Gastrocnemius medialis (tissue), 4 donors: ENCODE results near the gene SFRP4. TPM values are rescaled to one million over a fixed set of nuclear protein-coding genes. Genes with fewer than 3 reads are reported as not detected.
A peak's percentile ranks its signal among the peaks of the same experiment; 100 is the strongest.

ENCODE experiments used
- ATAC-seq, 2 donors: fragments of 150-250 bp; one replicate each; pipeline ENCODE4 v1.9.1; 2016
- DNase-seq, 2 donors: peaks; one replicate each; pipeline ENCODE4 v3.0.0-alpha.2; 2019
- H3K27ac ChIP-seq, 4 donors: fragments of 200-600 bp; sonication (generic); 1 replicate in 1 of 4; 2 replicates in 3 of 4; pipeline ENCODE4 v1.5.1; 2016 to 2018; ENCODE audit warnings: mild to moderate bottlenecking in 2 of 4, moderate library complexity in 1 of 4
- H3K27me3 ChIP-seq, 3 donors: fragments of 200-600 bp; sonication (generic) in 2 of 3; 1 replicate in 1 of 3; 2 replicates in 2 of 3; pipeline versions ENCODE4 v1.5.1 to v1.6.0; 2016 to 2019; ENCODE audit warnings: mild to moderate bottlenecking in 1 of 3, moderate library complexity in 1 of 3
- H3K36me3 ChIP-seq, 2 donors: fragments of 200-600 bp; sonication (generic) in 1 of 2; one replicate each; pipeline ENCODE4 v1.5.1; 2017 to 2018
- H3K4me1 ChIP-seq, 2 donors: fragments of 200-600 bp; sonication (generic) in 1 of 2; one replicate each; pipeline ENCODE4 v1.5.1; 2016 to 2017; ENCODE audit warnings: mild to moderate bottlenecking in 2 of 2
- H3K4me3 ChIP-seq, 4 donors: fragments of 200-600 bp; sonication (generic) in 3 of 4; 1 replicate in 1 of 4; 2 replicates in 3 of 4; pipeline ENCODE4 v1.5.1; 2016 to 2019; ENCODE audit warnings: mild to moderate bottlenecking in 2 of 4
- H3K9me3 ChIP-seq, 3 donors: fragments of 200-600 bp; sonication (generic) in 2 of 3; 1 replicate in 1 of 3; 2 replicates in 2 of 3; pipeline ENCODE4 v1.5.1; 2016 to 2019
- POLR2A ChIP-seq, 2 donors: fragments of 450-650 bp; IDR thresholded peaks; one replicate each; pipeline ENCODE4 v1.6.1; 2017; ENCODE audit warnings: antibody characterized with exemption in 2 of 2, mild to moderate bottlenecking in 2 of 2, moderate library complexity in 2 of 2
- in situ Hi-C, 4 donors: fragments of 200-750 bp; cut with MboI; loops; one replicate each; pipeline versions ENCODE4 v1.15.0 to v1.8.0; 2017; ENCODE audit warnings: low sequenced_read_pairs in 4 of 4
- intact Hi-C: fragments of 100-400 bp; cut with DNase I; formaldehyde crosslinking; loops from one replicate; pipeline ENCODE4 v1.15.1; 2023; ENCODE audit warnings: low total_unique reads
- total RNA-seq, 4 donors: library from RNA; depleted of rRNA; stranded (reverse); fragments of >200 nt; gene quantifications; one replicate each; pipeline versions ENCODE4 v1.1.0 to v1.2.3, GENCODE V29; 2016
- TF ChIP-seq, protein P1 (sequence below), 5 experiments: fragments of 450-650 bp in 3 of 5; fragments of 200-600 bp in 2 of 5; sonication (generic) in 2 of 5; IDR thresholded peaks in 4 of 5; conservative IDR thresholded peaks in 1 of 5; 1 replicate in 4 of 5; 2 replicates in 1 of 5; pipeline ENCODE4 v1.5.1; 2016 to 2019; ENCODE audit warnings: antibody characterized with exemption in 5 of 5, mild to moderate bottlenecking in 3 of 5, moderate library complexity in 3 of 5

Gene SFRP4
- total RNA-seq, 4 donors from 2014 or later = 0.24 to 0.98 (median 0.71) TPM; not detected in 1

DNA sequence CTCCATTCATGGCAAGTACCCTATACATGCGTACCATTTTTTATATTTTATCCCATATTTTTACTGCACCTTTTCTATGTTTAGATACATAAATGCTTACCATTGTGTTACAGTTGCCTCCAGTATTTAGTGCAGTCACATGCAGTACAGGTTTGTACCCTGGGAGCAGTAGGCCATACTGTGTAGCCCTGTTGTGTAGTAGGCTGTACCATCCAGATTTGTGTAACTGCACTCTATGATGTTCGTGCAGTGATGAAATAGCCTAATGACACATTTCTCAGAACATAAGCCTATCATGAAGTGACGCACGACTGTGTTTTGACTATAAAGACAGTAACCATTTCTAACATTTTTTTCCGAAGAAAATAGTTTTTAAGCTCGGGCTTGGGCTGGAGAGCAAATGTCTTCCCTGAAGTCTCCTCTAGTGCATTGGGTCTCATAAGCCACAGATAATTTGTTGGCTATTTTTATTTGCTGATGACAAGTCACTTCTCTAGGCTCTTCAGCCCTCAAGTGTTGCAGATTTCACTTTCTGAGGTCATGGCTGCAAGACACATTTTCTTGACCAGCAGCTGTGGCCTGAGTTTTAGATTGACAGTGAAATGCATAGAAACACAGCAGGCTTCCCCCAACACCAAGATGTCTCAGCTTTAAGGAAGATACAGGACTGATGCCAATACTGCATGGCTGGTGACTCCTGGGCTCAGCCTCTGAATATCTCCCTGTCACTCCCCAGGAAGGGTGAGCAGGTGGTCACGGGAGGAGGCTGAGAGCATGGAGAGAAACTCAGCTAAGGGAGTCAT, 30.7 kb upstream of the SFRP4 start:
- Histone ChIP-seq H3K4me1 (peaks cover 38 to 39% of the 10 kb centered on the region in 2 donors), H3K4me3 (no peak overlapping the region), H3K36me3 (peaks cover 0 to 8% of the 10 kb centered on the region in 2 donors), H3K9me3 (no peaks in the 10 kb centered on the region), H3K27ac (peak overlapping the region in 1 of 4 donors; percentile 29), H3K27me3 (no peaks in the 10 kb centered on the region)
- in situ Hi-C loops (no loop called here), intact Hi-C loops (no loop called here)
- DNase-seq (no peak), ATAC-seq (no peak)
- TF ChIP-seq POLR2A (IDR thresholded peaks at IDR 0.05) = no peak
- TF ChIP-seq, protein P1, sequence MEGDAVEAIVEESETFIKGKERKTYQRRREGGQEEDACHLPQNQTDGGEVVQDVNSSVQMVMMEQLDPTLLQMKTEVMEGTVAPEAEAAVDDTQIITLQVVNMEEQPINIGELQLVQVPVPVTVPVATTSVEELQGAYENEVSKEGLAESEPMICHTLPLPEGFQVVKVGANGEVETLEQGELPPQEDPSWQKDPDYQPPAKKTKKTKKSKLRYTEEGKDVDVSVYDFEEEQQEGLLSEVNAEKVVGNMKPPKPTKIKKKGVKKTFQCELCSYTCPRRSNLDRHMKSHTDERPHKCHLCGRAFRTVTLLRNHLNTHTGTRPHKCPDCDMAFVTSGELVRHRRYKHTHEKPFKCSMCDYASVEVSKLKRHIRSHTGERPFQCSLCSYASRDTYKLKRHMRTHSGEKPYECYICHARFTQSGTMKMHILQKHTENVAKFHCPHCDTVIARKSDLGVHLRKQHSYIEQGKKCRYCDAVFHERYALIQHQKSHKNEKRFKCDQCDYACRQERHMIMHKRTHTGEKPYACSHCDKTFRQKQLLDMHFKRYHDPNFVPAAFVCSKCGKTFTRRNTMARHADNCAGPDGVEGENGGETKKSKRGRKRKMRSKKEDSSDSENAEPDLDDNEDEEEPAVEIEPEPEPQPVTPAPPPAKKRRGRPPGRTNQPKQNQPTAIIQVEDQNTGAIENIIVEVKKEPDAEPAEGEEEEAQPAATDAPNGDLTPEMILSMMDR (IDR thresholded peaks at IDR 0.05 in 4 of 5, conservative IDR thresholded peaks at IDR 0.05 in 1 of 5) = no peak

DNA sequence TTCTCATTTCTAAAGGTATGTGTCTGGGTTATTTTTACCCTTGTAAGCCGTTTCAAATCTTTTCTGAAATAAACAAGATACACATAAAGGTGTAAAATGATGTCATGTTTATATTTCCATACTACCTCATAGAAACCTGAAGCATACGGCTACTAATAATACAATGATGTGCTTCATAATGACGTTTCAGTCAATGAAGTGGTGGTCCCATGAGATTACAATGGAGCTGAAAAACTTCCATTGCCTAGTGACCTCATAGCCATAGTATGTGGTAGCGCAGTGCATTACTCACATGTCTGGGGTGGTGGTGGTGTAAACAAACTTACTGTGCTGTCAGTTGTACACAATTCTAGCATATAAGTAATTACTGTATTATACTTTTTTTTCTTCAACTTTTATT, 28.7 kb upstream of the SFRP4 start:
- DNase-seq = no peak
- H3K4me1 ChIP-seq = peaks cover 48 to 51% of the 10 kb centered on the region in 2 donors
- no peaks in the 10 kb centered on the region for H3K9me3 ChIP-seq
- ATAC-seq = no peak
- TF ChIP-seq, protein P1 (IDR thresholded peaks at IDR 0.05 in 4 of 5, conservative IDR thresholded peaks at IDR 0.05 in 1 of 5) = no peak
- TF ChIP-seq POLR2A (IDR thresholded peaks at IDR 0.05) = no peak
- peak overlapping the region in 2 of 4 donors; percentile 82 to 84 for H3K27ac ChIP-seq
- no peaks in the 10 kb centered on the region for H3K36me3 ChIP-seq
- no peaks in the 10 kb centered on the region for H3K27me3 ChIP-seq
- no peak overlapping the region for H3K4me3 ChIP-seq
- intact Hi-C loops = no loop called here
- in situ Hi-C loops = no loop called here

DNA sequence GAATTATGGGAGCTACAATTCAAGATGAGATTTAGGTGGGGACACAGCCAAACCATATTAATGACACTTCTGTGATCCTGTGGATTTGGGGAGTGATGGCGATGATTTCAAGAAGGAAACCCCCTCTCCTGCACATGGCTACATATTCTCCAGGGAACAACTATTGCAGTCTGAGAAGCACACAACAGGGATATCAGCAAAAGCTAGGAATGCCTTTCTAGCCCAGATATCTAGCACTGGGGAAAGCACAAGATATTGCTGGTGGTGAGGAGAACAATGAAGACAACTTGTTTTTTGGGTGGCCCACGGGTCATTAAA, 28.1 kb upstream of the SFRP4 start:
- H3K27ac ChIP-seq = peak overlapping the region; percentile 70 to 84 (median 78)
- ATAC-seq = no peak

DNA sequence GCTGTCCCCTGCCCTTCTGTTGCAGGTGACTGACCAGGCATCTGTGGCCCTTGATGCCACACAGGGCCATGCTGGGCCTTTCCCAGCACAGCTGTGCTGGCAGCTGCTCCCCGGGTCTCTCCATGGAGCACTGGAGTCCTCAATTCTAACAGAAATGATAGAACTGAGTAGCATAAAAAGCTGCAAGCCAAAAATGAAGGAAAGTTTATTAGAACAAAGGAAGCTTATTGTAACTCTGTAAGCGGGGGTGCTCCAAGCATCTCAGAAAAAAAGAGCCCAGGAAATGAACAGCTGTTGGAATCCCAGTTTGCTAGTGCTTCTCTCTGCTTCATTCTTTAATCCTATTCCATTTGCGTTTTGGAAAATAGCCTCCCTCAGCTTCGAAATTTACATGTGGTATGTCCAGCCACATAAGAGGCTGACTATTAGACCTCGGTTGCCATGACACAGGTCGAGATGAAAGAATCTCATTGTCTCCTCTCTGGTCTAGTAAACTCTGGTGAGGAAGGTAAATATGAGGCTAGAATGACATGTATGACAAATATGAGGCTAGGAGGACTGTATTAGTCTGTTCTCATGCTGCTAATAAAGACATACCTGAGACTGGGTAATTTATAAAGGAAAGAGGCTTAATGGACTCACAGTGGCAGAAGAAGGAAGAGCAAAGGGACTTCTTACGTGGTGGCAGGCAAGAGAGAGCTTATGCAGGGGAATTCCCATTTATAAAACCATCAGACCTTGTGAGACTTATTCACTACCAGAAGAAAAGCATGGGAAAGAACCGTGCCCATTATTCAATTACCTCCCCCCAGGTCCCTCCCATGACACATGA, 27.5 kb upstream of the SFRP4 start:
- no peak for ATAC-seq
- H3K27me3 ChIP-seq = no peaks in the 10 kb centered on the region
- H3K4me1 ChIP-seq = peaks cover 51 to 52% of the 10 kb centered on the region in 2 donors
- H3K4me3 ChIP-seq = no peak overlapping the region
- TF ChIP-seq POLR2A (IDR thresholded peaks at IDR 0.05) = no peak
- TF ChIP-seq, protein P1 (IDR thresholded peaks at IDR 0.05 in 4 of 5, conservative IDR thresholded peaks at IDR 0.05 in 1 of 5) = no peak
- H3K27ac ChIP-seq = peak overlapping the region; percentile 70 to 84 (median 78)
- no peaks in the 10 kb centered on the region for H3K36me3 ChIP-seq
- intact Hi-C loops (no loop called here), in situ Hi-C loops (no loop called here)
- no peaks in the 10 kb centered on the region for H3K9me3 ChIP-seq
- DNase-seq = no peak

More for the DNA sequence above, 28.1 kb upstream of the SFRP4 start:
- Histone ChIP-seq H3K4me3 (no peak overlapping the region), H3K9me3 (no peaks in the 10 kb centered on the region), H3K4me1 (peaks cover 51 to 52% of the 10 kb centered on the region in 2 donors), H3K36me3 (no peaks in the 10 kb centered on the region), H3K27me3 (no peaks in the 10 kb centered on the region)
- intact Hi-C loops (no loop called here), in situ Hi-C loops (no loop called here)
- no peak for DNase-seq
- TF ChIP-seq POLR2A (IDR thresholded peaks at IDR 0.05) = no peak
- TF ChIP-seq, protein P1 (IDR thresholded peaks at IDR 0.05 in 4 of 5, conservative IDR thresholded peaks at IDR 0.05 in 1 of 5) = no peak
